H9 (cell line): ENCODE results near the gene SLC12A1. TPM values are rescaled to one million over a fixed set of nuclear protein-coding genes. Genes with fewer than 3 reads are reported as not detected.

ENCODE experiments used
- DNase-seq: peaks from one replicate; pipeline ENCODE4 v3.0.0-alpha.2; 2017
- H2AFZ ChIP-seq: one replicate; pipeline ENCODE4 v1.6.1; 2013; ENCODE audit warnings: mild to moderate bottlenecking, low read length, control low read depth, moderate library complexity
- H2AK5ac ChIP-seq: 2 replicates; pipeline ENCODE4 v1.6.1; 2013; ENCODE audit warnings: low read length, control low read depth, mixed read lengths; ENCODE audit not compliant: insufficient read length
- H2BK120ac ChIP-seq: one replicate; pipeline ENCODE4 v1.6.1; 2013; ENCODE audit warnings: low read depth, mild to moderate bottlenecking, low read length, control low read depth, inconsistent platforms; ENCODE audit not compliant: poor library complexity, severe bottlenecking
- H2BK12ac ChIP-seq: 2 replicates; pipeline ENCODE4 v1.6.1; 2013; ENCODE audit warnings: low read length, control low read depth, mixed read lengths, low read depth; ENCODE audit not compliant: insufficient read length
- H2BK15ac ChIP-seq: 2 replicates; pipeline ENCODE4 v1.6.1; 2013; ENCODE audit warnings: low read depth, low read length, control low read depth
- H2BK20ac ChIP-seq: one replicate; pipeline ENCODE4 v1.6.1; 2013; ENCODE audit warnings: low read depth, mild to moderate bottlenecking, low read length, control low read depth, inconsistent platforms; ENCODE audit not compliant: poor library complexity, severe bottlenecking
- H2BK5ac ChIP-seq: 2 replicates; pipeline ENCODE4 v1.6.1; 2013; ENCODE audit warnings: low read length, control low read depth, mixed read lengths; ENCODE audit not compliant: insufficient read length
- H3K14ac ChIP-seq: 2 replicates; pipeline ENCODE4 v1.6.1; 2013; ENCODE audit warnings: low read length, control low read depth; ENCODE audit not compliant: insufficient read depth
- H3K18ac ChIP-seq: 2 replicates; pipeline ENCODE4 v1.6.1; 2013; ENCODE audit warnings: low read depth, mild to moderate bottlenecking, mixed read lengths, low read length, control low read depth; ENCODE audit not compliant: insufficient read length
- H3K23ac ChIP-seq: 2 replicates; pipeline ENCODE4 v1.6.1; 2013; ENCODE audit warnings: low read length, control low read depth, mixed read lengths, low read depth; ENCODE audit not compliant: insufficient read length
- H3K23me2 ChIP-seq: 2 replicates; pipeline ENCODE4 v1.6.1; 2013; ENCODE audit warnings: low read depth, mild to moderate bottlenecking, mixed read lengths, low read length, control low read depth; ENCODE audit not compliant: insufficient read length, poor library complexity, severe bottlenecking
- H3K27ac ChIP-seq: 2 replicates; pipeline ENCODE4 v1.5.1; 2013; ENCODE audit warnings: low read length, control low read depth, mixed read lengths, low read depth; ENCODE audit not compliant: insufficient read length
- H3K27me3 ChIP-seq: 2 replicates; pipeline ENCODE4 v1.6.1; 2013; ENCODE audit warnings: low read length, control low read depth, inconsistent platforms; ENCODE audit not compliant: insufficient read depth
- H3K4ac ChIP-seq: 2 replicates; pipeline ENCODE4 v1.6.1; 2013; ENCODE audit warnings: low read depth, mild to moderate bottlenecking, control low read depth, inconsistent platforms, low read length, moderate library complexity
- H3K4me1 ChIP-seq: 2 replicates; pipeline ENCODE4 v1.6.1; 2013; ENCODE audit warnings: low read length, control low read depth, inconsistent platforms; ENCODE audit not compliant: insufficient read depth
- H3K4me2 ChIP-seq: 2 replicates; pipeline ENCODE4 v1.6.1; 2013; ENCODE audit warnings: low read length, control low read depth, mixed read lengths; ENCODE audit not compliant: insufficient read length, insufficient read depth
- H3K56ac ChIP-seq: 2 replicates; pipeline ENCODE4 v1.6.1; 2013; ENCODE audit warnings: low read depth, mild to moderate bottlenecking, mixed read lengths, low read length, control low read depth; ENCODE audit not compliant: insufficient read length
- H3K79me1 ChIP-seq: 2 replicates; pipeline ENCODE4 v1.6.1; 2013; ENCODE audit warnings: low read depth, mild to moderate bottlenecking, moderate library complexity, low read length, control low read depth, inconsistent platforms; ENCODE audit not compliant: insufficient read depth, poor library complexity, severe bottlenecking
- H3K79me2 ChIP-seq: 2 replicates; pipeline ENCODE4 v1.6.1; 2013; ENCODE audit warnings: low read length, control low read depth, inconsistent platforms; ENCODE audit not compliant: insufficient read depth
- H3K9ac ChIP-seq: 2 replicates; pipeline ENCODE4 v1.6.1; 2013; ENCODE audit warnings: low read length, control low read depth, mixed read lengths; ENCODE audit not compliant: insufficient read length; ENCODE audit errors: extremely low read depth
- H3K9me3 ChIP-seq: one replicate; pipeline ENCODE4 v1.6.1; 2013; ENCODE audit warnings: low read depth, low read length, inconsistent platforms; ENCODE audit not compliant: control insufficient read depth
- H3T11ph ChIP-seq: one replicate; pipeline ENCODE4 v1.6.1; 2013; ENCODE audit warnings: mild to moderate bottlenecking, low read length, control low read depth, inconsistent platforms
- H4K20me1 ChIP-seq: one replicate; pipeline ENCODE4 v1.6.1; 2013; ENCODE audit not compliant: control insufficient read depth, insufficient read length, insufficient read depth
- H4K5ac ChIP-seq: 2 replicates; pipeline ENCODE4 v1.6.1; 2013; ENCODE audit warnings: low read depth, mild to moderate bottlenecking, mixed read lengths, low read length, control low read depth; ENCODE audit not compliant: insufficient read length
- H4K8ac ChIP-seq: replicated peaks from 2 replicates; pipeline ENCODE4 v1.6.1; 2013; ENCODE audit warnings: low read length, control low read depth, mixed read lengths, low read depth; ENCODE audit not compliant: insufficient read length
- H4K91ac ChIP-seq: 2 replicates; pipeline ENCODE4 v1.6.1; 2013; ENCODE audit warnings: low read depth, mild to moderate bottlenecking, moderate library complexity, mixed read lengths, low read length, control low read depth; ENCODE audit not compliant: insufficient read length
- H3K27ac Mint-ChIP-seq, 3 experiments: 2 replicates in 2 of 3; 3 replicates in 1 of 3; pipeline ENCODE4 v1.8.0; 2020 to 2021; ENCODE audit warnings: mixed read lengths in 3 of 3, mild to moderate bottlenecking in 1 of 3, moderate library complexity in 1 of 3
- H3K27me3 Mint-ChIP-seq: 2 replicates; pipeline ENCODE4 v1.8.0; 2021; ENCODE audit warnings: low read depth, mild to moderate bottlenecking, moderate library complexity, mixed read lengths
- H3K36me3 Mint-ChIP-seq, 3 experiments: 2 replicates in 2 of 3; 3 replicates in 1 of 3; pipeline ENCODE4 v1.8.0; 2020 to 2021; ENCODE audit warnings: low read depth in 3 of 3, mixed read lengths in 3 of 3; ENCODE audit not compliant: insufficient read depth in 1 of 3
- H3K4me1 Mint-ChIP-seq, 2 experiments: 2 replicates each; pipeline ENCODE4 v1.8.0; 2020; ENCODE audit warnings: mixed read lengths in 2 of 2
- H3K4me3 Mint-ChIP-seq, 2 experiments: 2 replicates in 1 of 2; 3 replicates in 1 of 2; pipeline ENCODE4 v1.8.0; 2020 to 2021; ENCODE audit warnings: mild to moderate bottlenecking in 2 of 2, mixed read lengths in 2 of 2, moderate library complexity in 1 of 2
- H3K9me3 Mint-ChIP-seq, 2 experiments: 2 replicates in 1 of 2; 3 replicates in 1 of 2; pipeline ENCODE4 v1.8.0; 2020; ENCODE audit warnings: mild to moderate bottlenecking in 2 of 2, mixed read lengths in 2 of 2, moderate library complexity in 1 of 2
- WGBS: extraction: QIAGEN DNeasy Blood & Tissue Kit; methylation state at CpG from one replicate; pipeline ENCODE4 v1.1.7; 2013; ENCODE audit warnings: missing lambda C conversion rate, low lambda C conversion rate, mixed read lengths; ENCODE audit not compliant: insufficient read length; ENCODE audit errors: extremely low coverage; 5-methylcytosine and 5-hydroxymethylcytosine counted together
- total RNA-seq: library from RNA; stranded (reverse); gene quantifications from 2 replicates; pipeline ENCODE4 v1.2.1, GENCODE V29; 2021
- TF ChIP-seq, protein P1 (sequence below): fragments of 200-600 bp; sonication (generic); conservative IDR thresholded peaks from 3 replicates; pipeline ENCODE4 v1.8.0; 2021; ENCODE audit warnings: antibody characterized with exemption, mild to moderate bottlenecking

The SLC12A1 gene
- total RNA-seq, 1 experiment from 2014 or later = 0.07 TPM

DNA sequence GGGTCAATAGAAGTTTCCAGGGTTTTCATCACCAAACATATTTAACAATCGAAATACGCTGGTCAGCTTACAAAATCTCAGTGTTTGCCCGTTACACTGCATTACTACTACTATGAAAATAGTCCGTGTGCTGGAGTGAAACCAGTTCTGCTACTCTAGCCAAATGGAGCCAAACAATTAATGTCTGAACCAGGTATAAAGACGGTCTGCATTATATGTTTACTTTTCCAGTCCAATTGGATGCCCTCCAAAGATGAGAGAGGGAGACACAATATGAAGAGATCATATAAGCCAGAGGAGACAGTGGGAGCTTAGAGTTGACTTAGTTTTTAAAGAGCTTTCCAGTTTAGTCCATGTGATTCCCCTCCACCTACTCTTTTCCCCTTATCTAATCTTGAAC lies 118.8 kb downstream of the SLC12A1 start:
- H2AFZ ChIP-seq = no peak overlapping the region
- no peaks in the 10 kb centered on the region for H3K27me3 ChIP-seq
- H3K56ac ChIP-seq = no peak overlapping the region
- H3K4ac ChIP-seq = no peak overlapping the region
- H3K4me2 ChIP-seq = no peak overlapping the region
- no peak overlapping the region for H2AK5ac ChIP-seq
- no peak overlapping the region for H3K18ac ChIP-seq
- H2BK12ac ChIP-seq = no peak overlapping the region
- no peak overlapping the region for H2BK5ac ChIP-seq
- H3K27ac ChIP-seq = no peak overlapping the region
- no peak overlapping the region for H4K5ac ChIP-seq
- TF ChIP-seq, protein P1, sequence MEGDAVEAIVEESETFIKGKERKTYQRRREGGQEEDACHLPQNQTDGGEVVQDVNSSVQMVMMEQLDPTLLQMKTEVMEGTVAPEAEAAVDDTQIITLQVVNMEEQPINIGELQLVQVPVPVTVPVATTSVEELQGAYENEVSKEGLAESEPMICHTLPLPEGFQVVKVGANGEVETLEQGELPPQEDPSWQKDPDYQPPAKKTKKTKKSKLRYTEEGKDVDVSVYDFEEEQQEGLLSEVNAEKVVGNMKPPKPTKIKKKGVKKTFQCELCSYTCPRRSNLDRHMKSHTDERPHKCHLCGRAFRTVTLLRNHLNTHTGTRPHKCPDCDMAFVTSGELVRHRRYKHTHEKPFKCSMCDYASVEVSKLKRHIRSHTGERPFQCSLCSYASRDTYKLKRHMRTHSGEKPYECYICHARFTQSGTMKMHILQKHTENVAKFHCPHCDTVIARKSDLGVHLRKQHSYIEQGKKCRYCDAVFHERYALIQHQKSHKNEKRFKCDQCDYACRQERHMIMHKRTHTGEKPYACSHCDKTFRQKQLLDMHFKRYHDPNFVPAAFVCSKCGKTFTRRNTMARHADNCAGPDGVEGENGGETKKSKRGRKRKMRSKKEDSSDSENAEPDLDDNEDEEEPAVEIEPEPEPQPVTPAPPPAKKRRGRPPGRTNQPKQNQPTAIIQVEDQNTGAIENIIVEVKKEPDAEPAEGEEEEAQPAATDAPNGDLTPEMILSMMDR = no peak
- no peak overlapping the region for H2BK20ac ChIP-seq
- WGBS = no CpG with 5 or more reads among the region's 5 CpGs
- no peaks in the 10 kb centered on the region; the same call in 1 of the 2 replicates for H3K27me3 Mint-ChIP-seq
- H3T11ph ChIP-seq = no peak overlapping the region
- H3K79me1 ChIP-seq = no peaks in the 10 kb centered on the region
- H3K79me2 ChIP-seq = no peaks in the 10 kb centered on the region
- H3K4me1 Mint-ChIP-seq = peaks cover 1% of the 10 kb centered on the region in 2 experiments; a peak in 3 of 4 replicates
- H3K27ac Mint-ChIP-seq = no peak overlapping the region
- no peak overlapping the region for H2BK15ac ChIP-seq
- H3K4me1 ChIP-seq = no peaks in the 10 kb centered on the region
- H3K9me3 ChIP-seq = no peaks in the 10 kb centered on the region
- DNase-seq = no peak
- peaks cover 0 to 5% (median 3%) of the 10 kb centered on the region in 3 experiments; a peak in 1 of 7 replicates for H3K36me3 Mint-ChIP-seq
- H3K9ac ChIP-seq = no peak overlapping the region
- H3K14ac ChIP-seq = no peak overlapping the region
- H3K9me3 Mint-ChIP-seq = no peaks in the 10 kb centered on the region
- H3K4me3 Mint-ChIP-seq = no peak overlapping the region
- H4K8ac ChIP-seq = no peak overlapping the region
- no peaks in the 10 kb centered on the region for H3K23me2 ChIP-seq
- H2BK120ac ChIP-seq = no peak overlapping the region
- no peak overlapping the region for H4K91ac ChIP-seq
- no peaks in the 10 kb centered on the region for H4K20me1 ChIP-seq
- no peak overlapping the region for H3K23ac ChIP-seq
